ENCODE data around the gene PRDX3. TPM values are rescaled to one million over a fixed set of nuclear protein-coding genes. Genes with fewer than 3 reads are reported as not detected.
"Not testable (repeated sequence)": the region's sequence is repeated elsewhere in the genome, so short reads cannot be mapped to it uniquely, and the experiment has no call there.

Gene PRDX3
- total RNA-seq, 1 experiment from 2014 or later, result 213 TPM

GRCh38 chr10:119190353-119190752 is 11.7 kb upstream of the PRDX3 start:
- no TSS peak for BruUV-seq (replicated peaks)
- ChIA-PET CTCF (interaction anchor here (2.0 kb wide), 1 partner anchor 9 kb away, joined by 13 read pairs; no protein-coding TSS in a partner anchor), POLR2A (no interaction called here)
- Mint-ChIP-seq H3K4me1 (ENCODE audit: low read depth, unreplicated experiment) (peaks cover 22% of the 10 kb centered on the region), H3K27ac (ENCODE audit: unreplicated experiment) (peak overlapping the region; percentile 55), H3K9me3 (ENCODE audit: unreplicated experiment) (no peaks in the 10 kb centered on the region), H3K27me3 (ENCODE audit: insufficient read depth, unreplicated experiment) (no peaks in the 10 kb centered on the region), H3K4me3 (ENCODE audit: unreplicated experiment) (no peak overlapping the region), H3K36me3 (ENCODE audit: insufficient read depth, unreplicated experiment) (peaks cover 8% of the 10 kb centered on the region)
- Histone ChIP-seq H3K4me3 (ENCODE audit: low read depth, low read length) (no peak overlapping the region), H3K27me3 (replicated peaks; ENCODE audit: control insufficient read depth, insufficient read depth, low read length) (no peaks in the 10 kb centered on the region), H3K9me3 (no peaks in the 10 kb centered on the region), H3K36me3 (ENCODE audit: control insufficient read depth, insufficient read depth, low read length) (no peaks in the 10 kb centered on the region), H3K4me1 (peaks cover 22% of the 10 kb centered on the region; the same call in 1 of the 2 replicates)
- intact Hi-C loops (cut with micrococcal nuclease; ENCODE audit: unreplicated experiment), result no loop called here
- no peak for TF ChIP-seq CTCF (IDR thresholded peaks at IDR 0.05; ENCODE audit: insufficient read depth in 1 of 2, low read depth in 1 of 2, low read length in 1 of 2, severe bottlenecking in 1 of 2, unreplicated experiment in 1 of 2)
- DNase-seq, result peak; percentile 36 to 52

GRCh38 chr10:119189811-119190282 is 11.2 kb upstream of the PRDX3 start:
- Mint-ChIP-seq H3K36me3 (ENCODE audit: insufficient read depth, unreplicated experiment) (peaks cover 8% of the 10 kb centered on the region), H3K27me3 (ENCODE audit: insufficient read depth, unreplicated experiment) (no peaks in the 10 kb centered on the region), H3K4me1 (ENCODE audit: low read depth, unreplicated experiment) (peaks cover 17% of the 10 kb centered on the region), H3K9me3 (ENCODE audit: unreplicated experiment) (no peaks in the 10 kb centered on the region), H3K4me3 (ENCODE audit: unreplicated experiment) (no peak overlapping the region), H3K27ac (ENCODE audit: unreplicated experiment) (peak overlapping the region; percentile 55)
- Histone ChIP-seq H3K9me3 (no peaks in the 10 kb centered on the region), H3K27me3 (replicated peaks; ENCODE audit: control insufficient read depth, insufficient read depth, low read length) (no peaks in the 10 kb centered on the region), H3K4me1 (peaks cover 20% of the 10 kb centered on the region; the same call in 1 of the 2 replicates), H3K36me3 (ENCODE audit: control insufficient read depth, insufficient read depth, low read length) (no peaks in the 10 kb centered on the region), H3K4me3 (ENCODE audit: low read depth, low read length) (no peak overlapping the region)
- no peak for TF ChIP-seq CTCF (IDR thresholded peaks at IDR 0.05; ENCODE audit: insufficient read depth in 1 of 2, low read depth in 1 of 2, low read length in 1 of 2, severe bottlenecking in 1 of 2, unreplicated experiment in 1 of 2)
- POLR2A ChIA-PET, result no interaction called here
- no peak for DNase-seq
- intact Hi-C loops (cut with micrococcal nuclease; ENCODE audit: unreplicated experiment), result no loop called here
- no TSS peak for BruUV-seq (replicated peaks)
- CTCF ChIA-PET, result interaction anchor here (2.0 kb wide), 1 partner anchor 9 kb away, joined by 13 read pairs; no protein-coding TSS in a partner anchor

- no TSS peak for BruUV-seq (replicated peaks)
- no peak for DNase-seq
- TF ChIP-seq CTCF (IDR thresholded peaks at IDR 0.05; ENCODE audit: insufficient read depth in 1 of 2, low read depth in 1 of 2, low read length in 1 of 2, severe bottlenecking in 1 of 2, unreplicated experiment in 1 of 2), result no peak
- Histone ChIP-seq H3K27me3 (replicated peaks; ENCODE audit: control insufficient read depth, insufficient read depth, low read length) (no peaks in the 10 kb centered on the region), H3K4me3 (ENCODE audit: low read depth, low read length) (no peak overlapping the region), H3K36me3 (ENCODE audit: control insufficient read depth, insufficient read depth, low read length) (no peaks in the 10 kb centered on the region), H3K9me3 (no peaks in the 10 kb centered on the region), H3K4me1 (peaks cover 13% of the 10 kb centered on the region; the same call in 1 of the 2 replicates)
- no peaks in the 10 kb centered on the region for H3K4me1 Mint-ChIP-seq (ENCODE audit: low read depth, unreplicated experiment)
- intact Hi-C loops (cut with micrococcal nuclease; ENCODE audit: unreplicated experiment), result no loop called here
- POLR2A ChIA-PET, result no interaction called here
- no peaks in the 10 kb centered on the region for H3K27me3 Mint-ChIP-seq (ENCODE audit: insufficient read depth, unreplicated experiment)
- CTCF ChIA-PET, result interaction anchor here (0.7 to 1.3 kb wide), 2 partner anchors 15 to 302 kb away, joined by 5 read pairs; no protein-coding TSS in a partner anchor
- no peak overlapping the region for H3K4me3 Mint-ChIP-seq (ENCODE audit: unreplicated experiment)
- H3K9me3 Mint-ChIP-seq (ENCODE audit: unreplicated experiment), result no peaks in the 10 kb centered on the region
- H3K36me3 Mint-ChIP-seq (ENCODE audit: insufficient read depth, unreplicated experiment), result no peaks in the 10 kb centered on the region
- H3K27ac Mint-ChIP-seq (ENCODE audit: unreplicated experiment), result no peak overlapping the region
Observed at GRCh38 chr10:119183664-119184412, 5.2 kb upstream of the PRDX3 start.

- H3K27me3 Mint-ChIP-seq (ENCODE audit: insufficient read depth, unreplicated experiment); H3K27ac Mint-ChIP-seq (ENCODE audit: unreplicated experiment); H3K4me3 Mint-ChIP-seq (ENCODE audit: unreplicated experiment); H3K9me3 ChIP-seq; H3K4me3 ChIP-seq (ENCODE audit: low read depth, low read length); H3K27me3 ChIP-seq (replicated peaks; ENCODE audit: control insufficient read depth, insufficient read depth, low read length); H3K9me3 Mint-ChIP-seq (ENCODE audit: unreplicated experiment); intact Hi-C loops (cut with micrococcal nuclease; ENCODE audit: unreplicated experiment); BruUV-seq (replicated peaks); DNase-seq; H3K36me3 ChIP-seq (ENCODE audit: control insufficient read depth, insufficient read depth, low read length); H3K4me1 Mint-ChIP-seq (ENCODE audit: low read depth, unreplicated experiment); CTCF ChIA-PET: not testable (repeated sequence)
- POLR2A ChIA-PET, result interaction anchor here (1.0 kb wide), 1 partner anchor 16 kb away, joined by 3 read pairs; no protein-coding TSS in a partner anchor
- H3K36me3 Mint-ChIP-seq (ENCODE audit: insufficient read depth, unreplicated experiment), result peaks cover 22% of the 10 kb centered on the region
- peaks cover 13% of the 10 kb centered on the region; the same call in 1 of the 2 replicates for H3K4me1 ChIP-seq
Observed at GRCh38 chr10:119180850-119181400, 2.3 kb upstream of the PRDX3 start.

Data from Caco-2 (cell line).